A673 (cell line): Measurements from ENCODE around the gene CAPS2.

Experiments
- CTCF ChIP-seq: fragments of 300-800, 200-600 bp; sonication (generic); conservative IDR thresholded peaks from 2 replicates; pipeline ENCODE4 v1.5.1; 2017; ENCODE audit warnings: low read depth, mild to moderate bottlenecking, antibody characterized with exemption, low read length, moderate library complexity, mixed read lengths
- EZH2 ChIP-seq: fragments of 200-600 bp; sonication (generic); IDR thresholded peaks from 2 replicates; pipeline ENCODE4 v1.6.1; 2017; ENCODE audit warnings: borderline replicate concordance, low read depth, mild to moderate bottlenecking, mixed read lengths, antibody characterized with exemption, low read length; ENCODE audit not compliant: poor library complexity, severe bottlenecking

DNA sequence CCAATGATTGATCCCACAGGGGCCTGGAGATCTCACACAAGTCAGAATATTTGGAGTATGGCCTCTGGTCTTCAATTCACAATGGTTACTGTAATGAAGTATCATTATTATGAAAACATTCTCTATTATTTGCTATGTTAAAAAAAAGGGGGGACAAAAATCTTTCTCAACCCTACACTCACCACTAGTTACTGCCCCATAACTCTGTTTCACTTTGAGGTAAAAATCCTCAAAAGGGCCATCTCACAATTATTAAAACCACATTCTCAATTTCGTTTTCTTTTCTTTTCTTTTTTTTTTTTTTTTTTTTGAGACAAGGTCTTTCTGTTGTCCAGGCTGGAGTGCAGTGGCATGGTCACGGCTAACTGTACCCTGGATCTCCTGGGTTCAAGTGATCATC lies 60.9 kb downstream of the CAPS2 start:
- TF ChIP-seq CTCF: no peak
- TF ChIP-seq EZH2: no peak
